ENCODE measurements around the gene ACAT1. TPM values are rescaled to one million over a fixed set of nuclear protein-coding genes. Genes with fewer than 3 reads are reported as not detected.

ACAT1 gene
- total and polyA plus RNA-seq, 2 experiments from 2014 or later = 87.1 to 188 TPM

- WGBS (ENCODE audit: low lambda C conversion rate, missing lambda C conversion rate) = 76% methylated on average over 2 of the region's 2 CpGs
- Histone ChIP-seq H4K20me1 (ENCODE audit: insufficient read depth, poor library complexity, severe bottlenecking) (no peaks in the 10 kb centered on the region), H3K36me3 (replicated peaks; ENCODE audit: insufficient read depth, low read depth) (no peaks in the 10 kb centered on the region), H3K4me2 (no peak overlapping the region), H2AFZ (no peak overlapping the region), H3K9me3 (ENCODE audit: low read depth) (no peaks in the 10 kb centered on the region), H3K4me1 (ENCODE audit: insufficient read depth) (no peaks in the 10 kb centered on the region), H3K27ac (no peak overlapping the region), H3K27me3 (no peaks in the 10 kb centered on the region), H3K9me2 (replicated peaks; ENCODE audit: insufficient read depth) (no peaks in the 10 kb centered on the region), H3K4me3 (no peak overlapping the region), H3K79me2 (no peaks in the 10 kb centered on the region)
- TF ChIP-seq EZH2phosphoT487 (IDR thresholded peaks at IDR 0.05; ENCODE audit: low read depth, severe bottlenecking, unreplicated experiment) = no peak
- TF ChIP-seq EZH2 (IDR thresholded peaks at IDR 0.05; ENCODE audit: borderline replicate concordance) = no peak
- TF ChIP-seq CTCF (IDR thresholded peaks at IDR 0.05; ENCODE audit: poor library complexity) = peak; percentile 23
- DNase-seq (ENCODE audit: low spot score) = no peak
Measured at GRCh38 chr11:108135845-108136544, 14.6 kb downstream of the ACAT1 start.

GRCh38 chr11:108137212-108137611, 15.8 kb downstream of the ACAT1 start:
- Histone ChIP-seq H3K79me2 (no peaks in the 10 kb centered on the region), H3K9me3 (ENCODE audit: low read depth) (no peaks in the 10 kb centered on the region), H3K4me3 (no peak overlapping the region), H4K20me1 (ENCODE audit: insufficient read depth, poor library complexity, severe bottlenecking) (no peaks in the 10 kb centered on the region), H3K4me2 (no peak overlapping the region), H3K4me1 (ENCODE audit: insufficient read depth) (no peaks in the 10 kb centered on the region), H3K9me2 (replicated peaks; ENCODE audit: insufficient read depth) (no peaks in the 10 kb centered on the region), H2AFZ (no peak overlapping the region), H3K36me3 (replicated peaks; ENCODE audit: insufficient read depth, low read depth) (no peaks in the 10 kb centered on the region), H3K27me3 (no peaks in the 10 kb centered on the region), H3K27ac (no peak overlapping the region)
- WGBS (ENCODE audit: low lambda C conversion rate, missing lambda C conversion rate) = 91% methylated on average over 1 of the region's 1 CpG
- TF ChIP-seq CTCF (IDR thresholded peaks at IDR 0.05; ENCODE audit: poor library complexity) (no peak), EZH2 (IDR thresholded peaks at IDR 0.05; ENCODE audit: borderline replicate concordance) (no peak), EZH2phosphoT487 (IDR thresholded peaks at IDR 0.05; ENCODE audit: low read depth, severe bottlenecking, unreplicated experiment) (no peak)
- no peak for DNase-seq (ENCODE audit: low spot score)

GRCh38 chr11:108142304-108142703, 20.9 kb downstream of the ACAT1 start:
- Histone ChIP-seq H2AFZ (no peak overlapping the region), H3K79me2 (no peaks in the 10 kb centered on the region), H3K4me3 (no peak overlapping the region), H3K27ac (no peak overlapping the region), H3K36me3 (replicated peaks; ENCODE audit: insufficient read depth, low read depth) (no peaks in the 10 kb centered on the region), H3K4me1 (ENCODE audit: insufficient read depth) (no peaks in the 10 kb centered on the region), H3K9me2 (replicated peaks; ENCODE audit: insufficient read depth) (no peaks in the 10 kb centered on the region), H3K9me3 (ENCODE audit: low read depth) (no peaks in the 10 kb centered on the region), H3K27me3 (no peaks in the 10 kb centered on the region), H4K20me1 (ENCODE audit: insufficient read depth, poor library complexity, severe bottlenecking) (no peaks in the 10 kb centered on the region), H3K4me2 (no peak overlapping the region)
- no peak for DNase-seq (ENCODE audit: low spot score)
- 99% methylated on average over 7 of the region's 7 CpGs for WGBS (ENCODE audit: low lambda C conversion rate, missing lambda C conversion rate)
- no peak for TF ChIP-seq CTCF (IDR thresholded peaks at IDR 0.05; ENCODE audit: poor library complexity)
- TF ChIP-seq EZH2phosphoT487 (IDR thresholded peaks at IDR 0.05; ENCODE audit: low read depth, severe bottlenecking, unreplicated experiment) = no peak
- TF ChIP-seq EZH2 (IDR thresholded peaks at IDR 0.05; ENCODE audit: borderline replicate concordance) = no peak
